DND-41 (cell line): ENCODE measurements around the gene ATP6V1B1.

ENCODE experiments used
- ATAC-seq: fragments of 200-7000 bp; cut with Tn5 transposase; 3 replicates; pipeline ENCODE4 v1.9.1; 2021; ENCODE audit warnings: low read depth; ENCODE audit not compliant: insufficient read depth
- DNase-seq: peaks from one replicate; pipeline ENCODE4 v3.0.0-alpha.2; 2020
- H2AFZ ChIP-seq: 2 replicates; pipeline ENCODE4 v1.6.0; 2012; ENCODE audit warnings: low read depth, low read length
- H3K27ac ChIP-seq: 2 replicates; pipeline ENCODE4 v1.5.1; 2012; ENCODE audit warnings: low read length, inconsistent platforms
- H3K27me3 ChIP-seq: fragments of 200-600 bp; sonication (generic); 2 replicates; pipeline ENCODE4 v1.6.0; 2012; ENCODE audit warnings: low read length, mild to moderate bottlenecking, inconsistent platforms; ENCODE audit not compliant: insufficient read depth, poor library complexity
- H3K36me3 ChIP-seq: 2 replicates; pipeline ENCODE4 v1.5.1; 2012; ENCODE audit warnings: low read length, inconsistent platforms; ENCODE audit not compliant: insufficient read depth
- H3K4me1 ChIP-seq: 2 replicates; pipeline ENCODE4 v1.5.1; 2012; ENCODE audit warnings: mild to moderate bottlenecking, low read length; ENCODE audit not compliant: insufficient read depth
- H3K4me2 ChIP-seq: 2 replicates; pipeline ENCODE4 v1.6.0; 2012; ENCODE audit warnings: mild to moderate bottlenecking, moderate library complexity, low read length, inconsistent platforms; ENCODE audit not compliant: insufficient read depth
- H3K4me3 ChIP-seq, 2 experiments: fragments of 200-600 bp in 1 of 2; shearing (Covaris generic) in 1 of 2; 2 replicates each; pipeline ENCODE4 v1.5.1; 2012 to 2016; ENCODE audit warnings: inconsistent platforms in 2 of 2, low read length in 2 of 2, mild to moderate bottlenecking in 2 of 2, low read depth in 1 of 2, moderate library complexity in 1 of 2
- H3K79me2 ChIP-seq: 2 replicates; pipeline ENCODE4 v1.6.0; 2012; ENCODE audit warnings: low read length, inconsistent platforms; ENCODE audit not compliant: insufficient read depth
- H3K9ac ChIP-seq: 2 replicates; pipeline ENCODE4 v1.6.0; 2012; ENCODE audit warnings: low read depth, mild to moderate bottlenecking, inconsistent platforms, low read length, moderate library complexity
- H3K9me3 ChIP-seq: 2 replicates; pipeline ENCODE4 v1.5.1; 2012; ENCODE audit warnings: low read length, moderate library complexity, mild to moderate bottlenecking, inconsistent platforms; ENCODE audit not compliant: insufficient read depth, severe bottlenecking
- H4K20me1 ChIP-seq: 2 replicates; pipeline ENCODE4 v1.6.0; 2012; ENCODE audit warnings: low read length; ENCODE audit not compliant: insufficient read depth
- CTCF ChIP-seq: IDR thresholded peaks from 2 replicates; pipeline ENCODE4 v1.5.1; 2012; ENCODE audit warnings: borderline replicate concordance, low read length, moderate library complexity, mild to moderate bottlenecking; ENCODE audit not compliant: poor library complexity, severe bottlenecking; ENCODE audit errors: extremely low read depth
- EZH2 ChIP-seq: IDR thresholded peaks from 3 replicates; pipeline ENCODE4 v1.6.1; 2012; ENCODE audit warnings: borderline replicate concordance, low read depth, mild to moderate bottlenecking, moderate library complexity, low read length, inconsistent platforms; ENCODE audit not compliant: severe bottlenecking

Gene ATP6V1B1

GRCh38 chr2:70946832-70947442 is 11.2 kb downstream of the ATP6V1B1 start:
- peak overlapping the region; percentile 49 for H3K9ac ChIP-seq
- H3K4me1 ChIP-seq: peaks cover 29% of the 10 kb centered on the region
- no peaks in the 10 kb centered on the region for H4K20me1 ChIP-seq
- H3K4me2 ChIP-seq: peak overlapping the region; percentile 56
- H3K27me3 ChIP-seq: no peaks in the 10 kb centered on the region
- no peaks in the 10 kb centered on the region for H3K9me3 ChIP-seq
- DNase-seq (peak; percentile 78), ATAC-seq (peak; percentile 59)
- H2AFZ ChIP-seq: peak overlapping the region; percentile 86
- H3K36me3 ChIP-seq: no peaks in the 10 kb centered on the region
- H3K27ac ChIP-seq: peak overlapping the region; percentile 3; the same call in 1 of the 2 replicates
- TF ChIP-seq CTCF: peak; percentile 93
- TF ChIP-seq EZH2: no peak
- H3K79me2 ChIP-seq: no peaks in the 10 kb centered on the region; the same call in 1 of the 2 replicates
- H3K4me3 ChIP-seq: peak overlapping the region in 1 of 2 experiments; percentile 61; a peak in 3 of 4 replicates

GRCh38 chr2:70947556-70948184 is 12.0 kb downstream of the ATP6V1B1 start:
- Histone ChIP-seq H3K9ac (peak overlapping the region; percentile 49), H3K4me1 (peaks cover 29% of the 10 kb centered on the region), H3K79me2 (no peaks in the 10 kb centered on the region; the same call in 1 of the 2 replicates), H3K4me3 (peak overlapping the region; percentile 9 to 61; a peak in 3 of 4 replicates), H4K20me1 (no peaks in the 10 kb centered on the region), H3K27me3 (no peaks in the 10 kb centered on the region), H3K4me2 (peak overlapping the region; percentile 56), H3K27ac (peak overlapping the region; percentile 41), H2AFZ (peak overlapping the region; percentile 86), H3K9me3 (no peaks in the 10 kb centered on the region), H3K36me3 (no peaks in the 10 kb centered on the region)
- peak; percentile 76 for ATAC-seq
- peak; percentile 53 for DNase-seq
- no peak for TF ChIP-seq CTCF
- TF ChIP-seq EZH2: no peak

- ATAC-seq: peak; percentile 88
- Histone ChIP-seq H3K27ac (peak overlapping the region; percentile 41), H3K27me3 (no peaks in the 10 kb centered on the region), H2AFZ (peak overlapping the region; percentile 86), H3K4me3 (peak overlapping the region; percentile 9 to 61; a peak in 3 of 4 replicates), H3K79me2 (no peaks in the 10 kb centered on the region; the same call in 1 of the 2 replicates), H4K20me1 (no peaks in the 10 kb centered on the region), H3K9me3 (no peaks in the 10 kb centered on the region), H3K4me1 (peaks cover 29% of the 10 kb centered on the region), H3K36me3 (no peaks in the 10 kb centered on the region), H3K9ac (peak overlapping the region; percentile 49), H3K4me2 (peak overlapping the region; percentile 56)
- no peak for TF ChIP-seq EZH2
- TF ChIP-seq CTCF: peak; percentile 91
- peak; percentile 85 for DNase-seq
Observed at GRCh38 chr2:70948337-70949003, 12.8 kb downstream of the ATP6V1B1 start.
